Skin epidermis (tissue), 12 donors: ENCODE results near the gene STK33.

Experiments used
- H3K27ac ChIP-seq, 21 experiments: fragments of 200-600 bp; sonication (generic) in 11 of 21; one replicate each; pipeline ENCODE4 v1.5.0; 2020; ENCODE audit warnings: mild to moderate bottlenecking in 3 of 21, inconsistent platforms in 2 of 21, moderate library complexity in 2 of 21
- H3K4me3 ChIP-seq, 7 experiments: fragments of 200-600 bp; sonication (generic) in 2 of 7; one replicate each; pipeline ENCODE4 v1.5.0; 2020; ENCODE audit warnings: inconsistent platforms in 2 of 7, mild to moderate bottlenecking in 2 of 7, moderate library complexity in 1 of 7

STK33 gene

GRCh38 chr11:8593935-8594909 is at the start of gene STK33:
TSS of gene STK33 (minus strand) at chr11:8594228. CDS start at chr11:8474905, 119,323 bp downstream.
- no peak within 1 kb of the TSS for H3K27ac ChIP-seq
- H3K4me3 ChIP-seq, result peak within 1 kb of the TSS; percentile 17 to 41 (median 34)

- H3K4me3 ChIP-seq, result no peak overlapping the region
- H3K27ac ChIP-seq, result no peak overlapping the region
These were observed 48.3 kb upstream of the STK33 start for GRCh38 chr11:8642196-8642841.

GRCh38 chr11:8641332-8641731 is 47.3 kb upstream of the STK33 start:
- Histone ChIP-seq H3K27ac (no peak overlapping the region), H3K4me3 (no peak overlapping the region)

- Histone ChIP-seq H3K4me3 (no peak overlapping the region), H3K27ac (no peak overlapping the region)
These were observed 46.4 kb upstream of the STK33 start for GRCh38 chr11:8640267-8640906.

- Histone ChIP-seq H3K27ac (no peak overlapping the region), H3K4me3 (no peak overlapping the region)
These were observed 45.6 kb upstream of the STK33 start for GRCh38 chr11:8639655-8640054.

GRCh38 chr11:8638300-8638699 is 44.3 kb upstream of the STK33 start:
- Histone ChIP-seq H3K27ac (no peak overlapping the region), H3K4me3 (no peak overlapping the region)

- H3K4me3 ChIP-seq, result no peak overlapping the region
These were observed 42.1 kb upstream of the STK33 start for GRCh38 chr11:8636127-8636526.

GRCh38 chr11:8634498-8634897 is 40.5 kb upstream of the STK33 start:
- Histone ChIP-seq H3K27ac (no peak overlapping the region), H3K4me3 (no peak overlapping the region)

More at GRCh38 chr11:8636127-8636526, 42.1 kb upstream of the STK33 start:
- no peak overlapping the region for H3K27ac ChIP-seq

- Histone ChIP-seq H3K27ac (no peak overlapping the region), H3K4me3 (no peak overlapping the region)
These were observed 37.5 kb upstream of the STK33 start for GRCh38 chr11:8631395-8632118.

GRCh38 chr11:8624698-8625097 is 30.7 kb upstream of the STK33 start:
- H3K4me3 ChIP-seq, result no peak overlapping the region
- H3K27ac ChIP-seq, result no peak overlapping the region

- Histone ChIP-seq H3K4me3 (no peak overlapping the region), H3K27ac (no peak overlapping the region)
These were observed 27.1 kb upstream of the STK33 start for GRCh38 chr11:8621147-8621546.

GRCh38 chr11:8617063-8617462 is 23.0 kb upstream of the STK33 start:
- Histone ChIP-seq H3K27ac (no peak overlapping the region), H3K4me3 (no peak overlapping the region)

- Histone ChIP-seq H3K27ac (no peak overlapping the region), H3K4me3 (no peak overlapping the region)
These were observed 21.4 kb upstream of the STK33 start for GRCh38 chr11:8615291-8616032.

- H3K4me3 ChIP-seq, result no peak overlapping the region
- H3K27ac ChIP-seq, result no peak overlapping the region
These were observed 20.5 kb upstream of the STK33 start for GRCh38 chr11:8614497-8614896.

- H3K27ac ChIP-seq, result peak overlapping the region in 2 of 21 experiments; percentile 21 to 45
- H3K4me3 ChIP-seq, result no peak overlapping the region
These were observed 19.0 kb upstream of the STK33 start for GRCh38 chr11:8613036-8613435.

GRCh38 chr11:8612522-8612921 is 18.5 kb upstream of the STK33 start:
- H3K4me3 ChIP-seq, result no peak overlapping the region
- peak overlapping the region in 2 of 21 experiments; percentile 21 to 45 for H3K27ac ChIP-seq

- Histone ChIP-seq H3K4me3 (no peak overlapping the region), H3K27ac (no peak overlapping the region)
These were observed 16.6 kb upstream of the STK33 start for GRCh38 chr11:8610532-8611116.

GRCh38 chr11:8608652-8609051 is 14.6 kb upstream of the STK33 start:
- Histone ChIP-seq H3K4me3 (no peak overlapping the region), H3K27ac (no peak overlapping the region)
